ENCODE data around the gene ASXL1. TPM values are rescaled to one million over a fixed set of nuclear protein-coding genes. Genes with fewer than 3 reads are reported as not detected.

The ASXL1 gene
- polyA plus RNA-seq, 2 of the 4 experiments (the other 2 are of a cell fraction): 35.7 to 36.0 TPM

DNA sequence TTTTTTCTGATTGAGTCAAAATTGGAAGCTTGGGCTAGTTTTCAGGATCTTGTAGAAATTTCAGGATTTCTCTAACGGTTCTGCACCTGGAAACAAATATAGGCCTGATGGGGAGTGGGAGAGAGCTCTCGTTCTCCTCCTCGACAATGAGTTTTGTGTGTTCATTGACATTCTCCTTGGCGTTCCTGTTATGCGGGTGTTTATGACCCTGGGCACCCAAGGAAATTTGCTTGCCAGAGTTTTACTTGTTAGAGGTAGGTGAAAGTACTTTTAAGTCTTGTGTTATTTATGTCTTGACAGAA is 2.2 kb downstream of the ASXL1 start:
- H3K4me1 ChIP-seq: peaks cover 58% of the 10 kb centered on the region
- H3K4me3 ChIP-seq: peak overlapping the region; percentile 73; the same call in 1 of the 3 replicates
- ATAC-seq (no peak), DNase-seq (ENCODE audit: low read depth in 1 of 2, low spot score in 1 of 2) (no peak), FAIRE-seq (no peak)
- H3K4me2 ChIP-seq: peak overlapping the region; percentile 86
- TF ChIP-seq CHD2 (IDR thresholded peaks at IDR 0.05; ENCODE audit: low read length, partially characterized antibody) (no peak), HOXB13 (CRISPR knock-in tag; IDR thresholded peaks at IDR 0.05; ENCODE audit: low read depth) (no peak), ZSCAN20 (CRISPR knock-in tag; IDR thresholded peaks at IDR 0.05) (no peak), RARB (CRISPR knock-in tag; IDR thresholded peaks at IDR 0.05) (no peak), CHD4 (IDR thresholded peaks at IDR 0.05; ENCODE audit: borderline replicate concordance) (no peak), EHF (CRISPR knock-in tag; IDR thresholded peaks at IDR 0.05) (no peak), NFE2L2 (conservative IDR thresholded peaks at IDR 0.05; ENCODE audit: low read length) (no peak), JUNB (IDR thresholded peaks at IDR 0.05) (no peak), BHLHE40 (IDR thresholded peaks at IDR 0.05; ENCODE audit: low read depth, low read length) (no peak), HOXA7 (CRISPR knock-in tag; IDR thresholded peaks at IDR 0.05) (no peak)
- ChIA-PET CTCF (no interaction called here), POLR2A (no interaction called here)
- no peaks in the 10 kb centered on the region for H3K9me3 ChIP-seq
- H3K27ac ChIP-seq: no peak overlapping the region
- WGBS (ENCODE audit: missing lambda C conversion rate): 78% methylated on average over 5 of the region's 5 CpGs

DNA sequence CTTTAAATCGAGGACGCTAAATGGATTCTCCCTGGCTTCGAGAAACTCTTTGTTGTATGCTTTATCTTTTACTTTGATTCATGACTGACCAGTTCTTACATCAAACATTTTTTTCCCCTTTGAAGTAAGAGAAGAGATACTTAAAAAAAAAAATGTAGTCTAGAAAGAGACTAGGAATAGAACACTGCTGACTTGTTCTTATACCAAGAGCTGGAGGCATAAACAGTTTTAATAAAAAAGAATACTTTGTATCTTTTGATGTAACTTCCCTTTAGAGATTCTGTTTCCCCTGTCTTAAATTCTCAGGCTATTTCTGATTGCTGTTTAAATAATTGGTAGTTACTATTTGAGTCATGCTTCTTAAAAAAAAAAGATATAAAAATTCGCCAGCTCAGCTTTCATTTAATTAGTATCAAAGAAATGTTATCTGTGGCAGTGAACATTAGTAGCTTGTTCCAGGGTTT is 4.8 kb downstream of the ASXL1 start:
- POLR2A ChIA-PET: no interaction called here
- Histone ChIP-seq H3K4me2 (no peak overlapping the region; the same call in 2 of the 3 replicates), H3K4me3 (no peak overlapping the region), H3K4me1 (peaks cover 57% of the 10 kb centered on the region), H3K9me3 (no peaks in the 10 kb centered on the region), H3K27ac (no peak overlapping the region)
- FAIRE-seq (no peak), DNase-seq (ENCODE audit: low read depth in 1 of 2, low spot score in 1 of 2) (no peak), ATAC-seq (no peak)
- CTCF ChIA-PET: interaction anchor here (0.6 to 2.4 kb wide), 2 partner anchors 26 to 801 kb away, joined by 3 to 10 read pairs; no protein-coding TSS in a partner anchor
- TF ChIP-seq MAFK (IDR thresholded peaks at IDR 0.05; ENCODE audit: partially characterized antibody): peak; percentile 54
- TF ChIP-seq ZNF302 (CRISPR knock-in tag; IDR thresholded peaks at IDR 0.05): no peak
- TF ChIP-seq SMC3 (IDR thresholded peaks at IDR 0.05): no peak
- 78% methylated on average over 4 of the region's 4 CpGs for WGBS (ENCODE audit: missing lambda C conversion rate)

- Histone ChIP-seq H3K4me2 (no peak overlapping the region), H3K4me1 (peaks cover 62% of the 10 kb centered on the region), H3K4me3 (no peak overlapping the region), H3K9me3 (no peaks in the 10 kb centered on the region), H3K27ac (no peak overlapping the region)
- DNase-seq (ENCODE audit: low read depth in 1 of 2, low spot score in 1 of 2) (no peak), ATAC-seq (no peak), FAIRE-seq (no peak)
- POLR2A ChIA-PET: no interaction called here
- no peak for TF ChIP-seq FOXS1 (CRISPR knock-in tag; IDR thresholded peaks at IDR 0.05)
- TF ChIP-seq SREBF2 (IDR thresholded peaks at IDR 0.05): no peak
- peak; percentile 0 for TF ChIP-seq MAFK (IDR thresholded peaks at IDR 0.05; ENCODE audit: partially characterized antibody)
- TF ChIP-seq TFCP2L1 (CRISPR knock-in tag; IDR thresholded peaks at IDR 0.05): no peak
- TF ChIP-seq BHLHE40 (IDR thresholded peaks at IDR 0.05; ENCODE audit: low read depth, low read length): no peak
- peak; percentile 90 for TF ChIP-seq ZFP36 (IDR thresholded peaks at IDR 0.05; ENCODE audit: borderline replicate concordance, partially characterized antibody)
- 84% methylated on average over 2 of the region's 2 CpGs for WGBS (ENCODE audit: missing lambda C conversion rate)
- CTCF ChIA-PET: interaction anchor here (0.6 to 2.4 kb wide), 2 partner anchors 27 to 801 kb away, joined by 3 to 10 read pairs; no protein-coding TSS in a partner anchor
These were observed 5.4 kb downstream of the ASXL1 start for GRCh38 chr20:32363492-32363891.

DNA sequence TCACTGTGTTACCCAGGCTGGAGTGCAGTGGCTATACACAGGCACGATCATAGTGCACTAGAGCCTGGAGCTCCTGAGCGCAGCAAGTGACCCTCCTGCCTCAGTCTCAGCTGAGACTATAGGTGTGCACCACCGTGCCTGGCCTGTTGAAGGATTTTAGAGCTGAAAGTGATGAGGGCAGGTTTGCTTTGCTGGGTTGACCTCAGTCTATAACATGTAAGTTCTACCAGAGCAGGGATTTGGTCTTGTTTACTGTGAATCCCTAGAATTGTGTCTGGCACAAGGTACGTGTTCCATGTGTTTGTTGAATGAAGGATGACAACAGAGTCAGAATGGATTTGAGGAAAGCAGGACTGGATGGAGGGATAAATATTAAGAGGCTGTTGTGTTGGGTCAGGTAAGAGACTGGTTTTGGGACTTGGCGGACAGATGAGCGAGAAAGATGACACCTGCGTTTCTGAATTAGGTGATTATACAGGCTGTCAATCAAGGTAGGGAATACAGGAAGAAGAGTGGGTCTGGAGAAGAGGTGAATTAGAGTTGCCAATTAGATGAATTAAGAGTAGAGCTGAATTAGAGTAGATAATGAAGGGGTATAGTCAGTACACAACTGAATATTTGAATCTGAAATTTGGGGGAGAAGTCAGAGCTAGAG is 6.5 kb downstream of the ASXL1 start:
- POLR2A ChIA-PET: no interaction called here
- no peak overlapping the region for H3K4me2 ChIP-seq
- no peak; a peak in 1 of 6 replicates for ATAC-seq

More for the DNA sequence above, 6.5 kb downstream of the ASXL1 start:
- Histone ChIP-seq H3K4me3 (no peak overlapping the region), H3K27ac (no peak overlapping the region), H3K9me3 (no peaks in the 10 kb centered on the region), H3K4me1 (peaks cover 70% of the 10 kb centered on the region)
- DNase-seq (ENCODE audit: low read depth in 1 of 2, low spot score in 1 of 2): no peak
- CTCF ChIA-PET: interaction anchor here (0.5 to 2.4 kb wide), 3 partner anchors 15 to 78 kb away, joined by 3 to 10 read pairs (median 5); no protein-coding TSS in a partner anchor
- 93% methylated on average over 7 of the region's 7 CpGs for WGBS (ENCODE audit: missing lambda C conversion rate)
- TF ChIP-seq USF2 (IDR thresholded peaks at IDR 0.05) (no peak), HDAC2 (IDR thresholded peaks at IDR 0.05) (no peak), RCOR1 (IDR thresholded peaks at IDR 0.05; ENCODE audit: low read depth, low read length) (no peak), TFCP2L1 (CRISPR knock-in tag; IDR thresholded peaks at IDR 0.05) (no peak), KDM1A (IDR thresholded peaks at IDR 0.05; ENCODE audit: low read depth) (no peak), KDM5A (IDR thresholded peaks at IDR 0.05) (no peak), ESRRA (IDR thresholded peaks at IDR 0.05; ENCODE audit: borderline replicate concordance, low read length) (no peak), EHF (CRISPR knock-in tag; IDR thresholded peaks at IDR 0.05) (no peak), MYC (IDR thresholded peaks at IDR 0.05; ENCODE audit: borderline replicate concordance, low read length) (no peak), BHLHE40 (IDR thresholded peaks at IDR 0.05; ENCODE audit: low read depth, low read length) (no peak), ZSCAN20 (CRISPR knock-in tag; IDR thresholded peaks at IDR 0.05) (no peak), JUN (IDR thresholded peaks at IDR 0.05) (no peak), ZFP36 (IDR thresholded peaks at IDR 0.05; ENCODE audit: borderline replicate concordance, partially characterized antibody) (no peak), NPAS2 (CRISPR knock-in tag; IDR thresholded peaks at IDR 0.05; ENCODE audit: borderline replicate concordance) (no peak)
- TF ChIP-seq, protein P1, sequence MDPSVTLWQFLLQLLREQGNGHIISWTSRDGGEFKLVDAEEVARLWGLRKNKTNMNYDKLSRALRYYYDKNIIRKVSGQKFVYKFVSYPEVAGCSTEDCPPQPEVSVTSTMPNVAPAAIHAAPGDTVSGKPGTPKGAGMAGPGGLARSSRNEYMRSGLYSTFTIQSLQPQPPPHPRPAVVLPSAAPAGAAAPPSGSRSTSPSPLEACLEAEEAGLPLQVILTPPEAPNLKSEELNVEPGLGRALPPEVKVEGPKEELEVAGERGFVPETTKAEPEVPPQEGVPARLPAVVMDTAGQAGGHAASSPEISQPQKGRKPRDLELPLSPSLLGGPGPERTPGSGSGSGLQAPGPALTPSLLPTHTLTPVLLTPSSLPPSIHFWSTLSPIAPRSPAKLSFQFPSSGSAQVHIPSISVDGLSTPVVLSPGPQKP (IDR thresholded peaks at IDR 0.05; ENCODE audit: low read depth, low read length): no peak
- TF ChIP-seq, protein P2, sequence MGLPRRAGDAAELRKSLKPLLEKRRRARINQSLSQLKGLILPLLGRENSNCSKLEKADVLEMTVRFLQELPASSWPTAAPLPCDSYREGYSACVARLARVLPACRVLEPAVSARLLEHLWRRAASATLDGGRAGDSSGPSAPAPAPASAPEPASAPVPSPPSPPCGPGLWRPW (IDR thresholded peaks at IDR 0.05): no peak
- FAIRE-seq: no peak
